GM08714 (cell line): Measurements from ENCODE around the gene DDX4.
"Not testable (repeated sequence)": the region's sequence is repeated elsewhere in the genome, so short reads cannot be mapped to it uniquely, and the experiment has no call there.

ENCODE experiments used
- H3K4me3 ChIP-seq: fragments of 200-500 bp; sonication (Bioruptor generic); 2 replicates; pipeline ENCODE4 v1.5.1; 2014; ENCODE audit warnings: mild to moderate bottlenecking, low read length, inconsistent platforms
- ZNF274 ChIP-seq: IDR thresholded peaks from 2 replicates; pipeline ENCODE4 v1.6.1; 2012; ENCODE audit warnings: mild to moderate bottlenecking, low read depth, low read length

Gene DDX4

DNA sequence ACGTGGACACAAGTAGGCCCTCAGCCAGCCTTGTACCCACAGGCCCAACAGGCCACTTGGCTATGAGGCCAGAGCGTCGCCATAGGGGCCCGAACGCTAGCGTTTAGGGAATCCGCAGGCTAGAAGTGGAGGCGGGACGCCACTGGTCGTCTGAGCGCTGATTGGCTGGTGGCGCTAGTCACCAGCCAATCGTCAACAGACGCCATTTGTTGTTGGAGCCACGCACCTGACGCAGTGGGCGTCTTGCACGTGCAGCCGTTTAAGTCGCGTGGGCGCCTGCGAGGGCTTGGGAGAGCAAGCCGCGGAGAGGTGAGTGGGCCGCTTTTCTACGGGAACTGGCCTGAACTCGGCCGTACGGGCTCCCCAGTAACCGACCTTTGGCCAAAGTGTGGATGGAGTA is at the start of gene DDX4:
Gene DDX4, plus strand, starts transcription at position 269 of the 400 bp plus-strand sequence. CDS start 903 bp downstream, outside the sequence.
- TF ChIP-seq ZNF274, result no peak
- H3K4me3 ChIP-seq, result no peak within 1 kb of the TSS

DNA sequence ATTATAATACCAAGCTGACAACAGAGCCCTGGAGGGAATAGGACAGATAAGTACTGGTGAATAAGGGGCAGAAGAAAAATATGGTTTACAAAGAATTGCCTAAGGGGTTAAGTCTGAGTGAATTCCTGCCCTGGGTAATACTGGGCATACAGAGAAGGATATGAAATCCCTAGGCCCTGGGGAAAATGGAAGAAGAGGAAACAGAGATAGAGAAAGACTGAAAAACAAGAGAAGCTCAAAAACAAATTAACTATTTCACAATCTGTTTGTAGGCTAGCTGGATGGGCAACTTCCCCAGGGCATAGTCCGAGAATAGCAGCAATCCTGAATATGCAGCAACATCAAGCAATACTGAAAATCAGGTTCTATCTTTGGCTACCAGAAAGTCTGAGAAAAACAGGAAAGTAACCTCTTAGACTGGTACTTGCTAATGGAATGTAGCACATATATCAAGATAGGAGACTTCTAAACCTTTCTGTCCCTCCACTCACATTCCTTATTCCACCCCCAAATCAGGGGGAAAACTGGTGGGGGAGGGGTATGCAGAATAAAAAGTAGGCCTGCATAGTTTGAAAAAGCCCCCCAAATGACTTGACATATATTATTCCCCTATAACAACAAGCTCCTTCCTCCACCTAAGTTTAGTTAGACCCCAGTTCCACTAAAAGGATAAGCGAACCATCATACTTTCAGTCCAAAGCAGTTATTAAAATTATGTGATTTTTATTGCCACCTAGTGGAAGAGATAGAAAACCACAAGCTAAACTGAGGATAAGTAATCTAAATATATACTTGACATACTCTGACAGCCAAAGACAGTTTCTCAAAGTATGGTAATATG is 46.4 kb upstream of the DDX4 start:
- TF ChIP-seq ZNF274, result no peak

GRCh38 chr5:55692106-55692417 is 45.8 kb upstream of the DDX4 start:
- TF ChIP-seq ZNF274, result no peak
- H3K4me3 ChIP-seq, result no peak overlapping the region

More for the DNA sequence above, 46.4 kb upstream of the DDX4 start:
- no peak overlapping the region for H3K4me3 ChIP-seq

DNA sequence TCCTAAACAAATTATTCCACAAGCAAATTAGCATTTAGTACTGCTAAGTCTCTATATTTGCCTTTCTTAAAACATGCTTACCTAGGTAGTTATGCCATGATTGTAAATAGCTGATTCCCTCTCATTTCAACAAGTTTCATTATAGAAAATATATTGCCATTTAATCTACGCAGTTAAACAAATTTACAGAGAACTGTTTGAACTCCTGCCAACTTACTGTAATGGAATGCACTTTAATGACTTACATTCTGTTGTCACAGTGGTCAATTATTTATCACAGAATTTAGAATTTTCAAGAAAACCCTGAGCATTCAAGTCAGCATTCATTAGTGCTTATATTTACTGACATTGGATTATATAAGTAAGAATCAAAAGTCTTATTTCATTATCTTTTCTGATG is 45.4 kb upstream of the DDX4 start:
- H3K4me3 ChIP-seq, result no peak overlapping the region
- no peak for TF ChIP-seq ZNF274

GRCh38 chr5:55694152-55694830 is 43.6 kb upstream of the DDX4 start:
- no peak for TF ChIP-seq ZNF274
- no peak overlapping the region for H3K4me3 ChIP-seq

- H3K4me3 ChIP-seq, result not testable (repeated sequence)
Observed at GRCh38 chr5:55696704-55697103, 41.2 kb upstream of the DDX4 start.

DNA sequence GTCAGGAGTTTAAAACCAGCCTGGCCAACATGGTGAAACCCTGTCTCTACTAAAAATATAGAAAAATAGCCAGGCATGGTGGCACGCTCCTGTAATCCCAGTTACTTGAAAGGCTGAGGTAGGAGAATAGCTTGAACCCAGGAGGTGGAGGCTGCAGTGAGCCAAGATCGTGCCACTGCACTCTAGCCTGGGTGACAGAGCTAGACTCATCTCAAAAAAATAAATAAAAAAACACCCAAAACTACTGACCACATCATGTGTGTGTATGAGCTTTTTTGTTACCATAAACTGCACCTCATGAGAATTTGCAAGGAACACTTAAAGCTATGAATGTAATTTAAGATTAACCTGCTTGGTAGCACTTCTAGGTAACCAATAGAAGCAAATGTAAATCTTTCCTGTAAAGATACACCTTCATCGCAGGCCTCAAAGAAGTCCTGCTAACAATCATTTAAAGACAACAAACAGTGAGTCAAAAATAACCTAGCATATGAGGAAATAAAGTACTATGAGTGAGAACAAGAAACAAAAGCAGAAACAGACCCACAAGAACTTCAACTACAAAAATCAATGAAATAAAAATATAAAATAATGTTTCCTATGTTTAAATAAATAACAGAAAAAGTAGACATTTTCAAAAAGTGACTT is 38.7 kb upstream of the DDX4 start:
- no peak overlapping the region for H3K4me3 ChIP-seq
- TF ChIP-seq ZNF274, result no peak

DNA sequence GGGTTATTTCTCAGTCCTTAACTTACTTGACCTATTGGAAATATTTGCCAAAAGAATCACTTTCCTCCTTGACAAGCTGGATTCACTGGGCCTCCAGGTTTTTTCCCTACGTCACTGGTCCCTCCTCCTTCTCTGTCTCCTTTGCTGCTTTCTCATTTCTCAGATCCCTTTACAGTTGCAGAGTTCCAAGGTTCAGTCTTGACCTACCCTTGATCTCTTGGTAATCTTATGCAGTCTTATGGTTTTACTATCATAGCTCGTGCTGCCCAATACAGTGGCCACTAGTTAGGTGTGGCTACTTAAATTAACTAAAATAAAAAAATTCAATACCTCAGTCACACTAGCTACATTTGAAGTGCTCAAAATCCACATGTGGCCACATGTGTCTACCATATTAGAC is 37.1 kb upstream of the DDX4 start:
- H3K4me3 ChIP-seq, result no peak overlapping the region
- TF ChIP-seq ZNF274, result no peak

GRCh38 chr5:55701462-55702103 is 36.3 kb upstream of the DDX4 start:
- H3K4me3 ChIP-seq, result no peak overlapping the region
- TF ChIP-seq ZNF274, result no peak

GRCh38 chr5:55702598-55703345 is 35.1 kb upstream of the DDX4 start:
- no peak for TF ChIP-seq ZNF274
- H3K4me3 ChIP-seq, result no peak overlapping the region

- no peak overlapping the region for H3K4me3 ChIP-seq
- TF ChIP-seq ZNF274, result no peak
Observed at GRCh38 chr5:55706230-55706629, 31.6 kb upstream of the DDX4 start.

- TF ChIP-seq ZNF274, result no peak
- no peak overlapping the region for H3K4me3 ChIP-seq
Observed at GRCh38 chr5:55708732-55709131, 29.1 kb upstream of the DDX4 start.

- no peak for TF ChIP-seq ZNF274
- peak overlapping the region; percentile 90 for H3K4me3 ChIP-seq
Observed at GRCh38 chr5:55711507-55712022, 26.3 kb upstream of the DDX4 start.
